NCI-H1105 (cell line): Measurements from ENCODE around the gene DHRS4L2.

Experiments
- DNase-seq: peaks from one replicate; lab custom pipeline; 2025; lab: John Stamatoyannopoulos, UW

Gene DHRS4L2

GRCh38 chr14:24053548-24054323, 65.0 kb downstream of the DHRS4L2 start:
- DNase-seq: no peak

GRCh38 chr14:24054324-24054641, 65.6 kb downstream of the DHRS4L2 start:
- no peak for DNase-seq

DNA sequence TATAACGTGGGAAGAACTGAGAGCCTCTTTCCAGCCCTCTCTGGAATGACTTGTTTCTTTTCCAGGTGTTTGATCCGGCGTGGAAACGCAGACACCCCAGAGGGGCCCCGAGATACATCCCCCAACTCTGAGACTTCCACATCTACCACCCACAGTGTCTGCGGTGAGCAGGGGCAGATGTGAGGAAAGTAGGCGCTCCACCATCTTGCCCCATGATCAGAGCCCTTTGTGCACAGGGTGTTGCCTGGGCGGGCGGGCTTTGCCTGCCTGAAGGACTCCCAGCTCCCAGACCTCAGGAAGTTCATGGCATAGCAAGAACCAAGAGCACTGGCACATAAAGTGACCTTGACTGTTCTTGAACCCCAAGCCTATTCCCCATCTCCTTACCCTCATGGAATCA, 65.9 kb downstream of the DHRS4L2 start:
- DNase-seq: no peak
